Loucy (cell line): ENCODE measurements around the gene COX17.

Experiments used
- H2AFZ ChIP-seq: fragments of 200-600 bp; sonication (generic); 2 replicates; pipeline ENCODE4 v1.6.0; 2016; ENCODE audit warnings: antibody characterized with exemption, mild to moderate bottlenecking, low read length, moderate library complexity
- H3F3A ChIP-seq: fragments of 200-600 bp; 2 replicates; pipeline ENCODE4 v1.6.0; 2016; ENCODE audit warnings: antibody characterized with exemption, low read depth, mild to moderate bottlenecking
- H3K27me3 ChIP-seq: fragments of 200-600 bp; sonication (generic); 2 replicates; pipeline ENCODE4 v1.6.1; 2014; ENCODE audit warnings: low read length, mild to moderate bottlenecking; ENCODE audit not compliant: insufficient read depth, poor library complexity, severe bottlenecking
- H3K36me3 ChIP-seq: fragments of 200-600 bp; sonication (generic); 2 replicates; pipeline ENCODE4 v1.6.1; 2016; ENCODE audit warnings: low read length; ENCODE audit not compliant: insufficient read depth
- H3K4me1 ChIP-seq: fragments of 200-600 bp; sonication (generic); 2 replicates; pipeline ENCODE4 v1.5.1; 2014; ENCODE audit warnings: low read length, mild to moderate bottlenecking; ENCODE audit not compliant: insufficient read depth, poor library complexity, severe bottlenecking
- H3K4me2 ChIP-seq: fragments of 200-600 bp; sonication (generic); 2 replicates; pipeline ENCODE4 v1.6.0; 2014; ENCODE audit warnings: antibody characterized with exemption, low read length, low read depth, mild to moderate bottlenecking; ENCODE audit not compliant: poor library complexity, severe bottlenecking
- H3K4me3 ChIP-seq: fragments of 200-600 bp; sonication (generic); 2 replicates; pipeline ENCODE4 v1.5.1; 2014; ENCODE audit warnings: low read length, mild to moderate bottlenecking, mixed read lengths; ENCODE audit not compliant: poor library complexity, severe bottlenecking
- H3K79me2 ChIP-seq: fragments of 200-600 bp; sonication (generic); 2 replicates; pipeline ENCODE4 v1.6.1; 2014; ENCODE audit warnings: low read length; ENCODE audit not compliant: insufficient read depth
- H3K9ac ChIP-seq: fragments of 200-600 bp; sonication (generic); 2 replicates; pipeline ENCODE4 v1.6.0; 2014; ENCODE audit warnings: mild to moderate bottlenecking, low read depth, low read length, moderate library complexity; ENCODE audit not compliant: poor library complexity, severe bottlenecking
- H3K9me2 ChIP-seq: fragments of 200-600 bp; sonication (generic); replicated peaks from 2 replicates; pipeline ENCODE4 v1.6.1; 2016; ENCODE audit warnings: low read depth, low read length, mixed read lengths
- H3K9me3 ChIP-seq: fragments of 200-600 bp; sonication (generic); 2 replicates; pipeline ENCODE4 v1.6.1; 2014; ENCODE audit warnings: mild to moderate bottlenecking, antibody characterized with exemption, low read length, low read depth; ENCODE audit not compliant: insufficient read depth
- H4K20me1 ChIP-seq: fragments of 200-600 bp; sonication (generic); 2 replicates; pipeline ENCODE4 v1.6.0; 2014; ENCODE audit warnings: antibody characterized with exemption, low read length, mild to moderate bottlenecking; ENCODE audit not compliant: insufficient read depth, poor library complexity, severe bottlenecking
- CTCF ChIP-seq: fragments of 200-600 bp; sonication (generic); conservative IDR thresholded peaks from 2 replicates; pipeline ENCODE4 v1.5.1; 2014; ENCODE audit warnings: mild to moderate bottlenecking, antibody characterized with exemption, low read length
- EZH2phosphoT487 ChIP-seq: fragments of 200-600 bp; IDR thresholded peaks from 2 replicates; pipeline ENCODE4 v1.6.1; 2018; ENCODE audit warnings: antibody characterized with exemption, mild to moderate bottlenecking, moderate library complexity, borderline replicate concordance

Gene COX17

GRCh38 chr3:119660474-119661440, 16.4 kb downstream of the COX17 start, which contains the start of gene POPDC2:
Gene POPDC2, minus strand, starts transcription at chr3:119660589. Its CDS starts 166 bp downstream, at chr3:119660423.
- H2AFZ ChIP-seq = no peak within 1 kb of the TSS

GRCh38 chr3:119659606-119660291, 17.5 kb downstream of the COX17 start:
- H4K20me1 ChIP-seq = no peaks in the 10 kb centered on the region
- H3K9me2 ChIP-seq = no peaks in the 10 kb centered on the region
- no peak overlapping the region for H3K9ac ChIP-seq
- H2AFZ ChIP-seq = no peak overlapping the region
- H3K4me1 ChIP-seq = no peaks in the 10 kb centered on the region
- no peaks in the 10 kb centered on the region for H3K27me3 ChIP-seq
- no peaks in the 10 kb centered on the region for H3F3A ChIP-seq
- TF ChIP-seq EZH2phosphoT487 (no peak), CTCF (no peak)
- no peak overlapping the region for H3K4me3 ChIP-seq
- no peaks in the 10 kb centered on the region for H3K79me2 ChIP-seq
- no peaks in the 10 kb centered on the region for H3K36me3 ChIP-seq
- no peak overlapping the region for H3K4me2 ChIP-seq
- H3K9me3 ChIP-seq = no peaks in the 10 kb centered on the region

More at GRCh38 chr3:119660474-119661440, 16.4 kb downstream of the COX17 start, which contains the start of gene POPDC2:
- no peaks in the 10 kb centered on the region for H3K4me1 ChIP-seq
- H3K27me3 ChIP-seq = no peaks in the 10 kb centered on the region
- H3K36me3 ChIP-seq = no peaks in the 10 kb centered on the region
- H3K4me3 ChIP-seq = no peak within 1 kb of the TSS
- no peak for TF ChIP-seq CTCF
- no peak for TF ChIP-seq EZH2phosphoT487
- no peaks in the 10 kb centered on the region for H3K9me2 ChIP-seq
- no peaks in the 10 kb centered on the region for H4K20me1 ChIP-seq
- no peak within 1 kb of the TSS for H3K4me2 ChIP-seq
- H3K79me2 ChIP-seq = no peaks in the 10 kb centered on the region
- no peak within 1 kb of the TSS for H3K9ac ChIP-seq
- no peaks in the 10 kb centered on the region for H3F3A ChIP-seq
- no peaks in the 10 kb centered on the region for H3K9me3 ChIP-seq

GRCh38 chr3:119658994-119659393, 18.2 kb downstream of the COX17 start:
- Histone ChIP-seq H3K9ac (no peak overlapping the region), H3K36me3 (no peaks in the 10 kb centered on the region), H3K9me3 (no peaks in the 10 kb centered on the region), H3K4me1 (no peaks in the 10 kb centered on the region), H2AFZ (no peak overlapping the region), H3K9me2 (no peaks in the 10 kb centered on the region), H4K20me1 (no peaks in the 10 kb centered on the region), H3K4me3 (no peak overlapping the region), H3K4me2 (no peak overlapping the region), H3K27me3 (no peaks in the 10 kb centered on the region), H3K79me2 (no peaks in the 10 kb centered on the region), H3F3A (no peaks in the 10 kb centered on the region)
- no peak for TF ChIP-seq CTCF
- TF ChIP-seq EZH2phosphoT487 = no peak
